ENCODE data around the gene LHX3.

Gene LHX3

DNA sequence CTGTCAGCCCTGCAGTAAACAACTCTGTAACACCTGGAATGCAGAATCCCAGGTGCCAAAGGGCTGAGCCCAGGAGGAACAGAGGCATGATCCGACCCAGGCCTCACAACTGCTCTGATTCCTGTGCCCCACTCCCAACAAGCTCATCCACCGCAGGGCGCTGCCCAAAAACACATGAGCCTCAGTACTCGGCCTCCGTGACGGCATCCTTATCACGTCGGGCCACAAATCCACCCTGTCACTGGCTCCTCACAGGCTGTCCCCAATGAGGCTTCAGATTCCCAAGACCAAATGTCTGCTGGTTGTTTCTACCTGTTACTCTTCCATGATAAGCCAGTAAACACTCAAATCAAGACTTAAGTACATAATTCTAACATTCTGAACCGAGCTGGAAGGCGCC, 25.4 kb upstream of the LHX3 start:
- no peak overlapping the region for H3K4me3 ChIP-seq (ENCODE audit: low read length)
- peaks cover 47% of the 10 kb centered on the region for H4K20me1 ChIP-seq (ENCODE audit: insufficient read depth, low read length)
- H3K9ac ChIP-seq (ENCODE audit: low read length): no peak overlapping the region
- no peaks in the 10 kb centered on the region for H3K36me3 ChIP-seq (replicated peaks; ENCODE audit: low read depth, low read length)
- peaks cover 86% of the 10 kb centered on the region for H3K79me2 ChIP-seq (ENCODE audit: low read length)
- no peaks in the 10 kb centered on the region for H3K27me3 ChIP-seq (ENCODE audit: low read depth, low read length)
- H2AFZ ChIP-seq (ENCODE audit: low read depth, low read length): no peak overlapping the region
- TF ChIP-seq, protein P1, sequence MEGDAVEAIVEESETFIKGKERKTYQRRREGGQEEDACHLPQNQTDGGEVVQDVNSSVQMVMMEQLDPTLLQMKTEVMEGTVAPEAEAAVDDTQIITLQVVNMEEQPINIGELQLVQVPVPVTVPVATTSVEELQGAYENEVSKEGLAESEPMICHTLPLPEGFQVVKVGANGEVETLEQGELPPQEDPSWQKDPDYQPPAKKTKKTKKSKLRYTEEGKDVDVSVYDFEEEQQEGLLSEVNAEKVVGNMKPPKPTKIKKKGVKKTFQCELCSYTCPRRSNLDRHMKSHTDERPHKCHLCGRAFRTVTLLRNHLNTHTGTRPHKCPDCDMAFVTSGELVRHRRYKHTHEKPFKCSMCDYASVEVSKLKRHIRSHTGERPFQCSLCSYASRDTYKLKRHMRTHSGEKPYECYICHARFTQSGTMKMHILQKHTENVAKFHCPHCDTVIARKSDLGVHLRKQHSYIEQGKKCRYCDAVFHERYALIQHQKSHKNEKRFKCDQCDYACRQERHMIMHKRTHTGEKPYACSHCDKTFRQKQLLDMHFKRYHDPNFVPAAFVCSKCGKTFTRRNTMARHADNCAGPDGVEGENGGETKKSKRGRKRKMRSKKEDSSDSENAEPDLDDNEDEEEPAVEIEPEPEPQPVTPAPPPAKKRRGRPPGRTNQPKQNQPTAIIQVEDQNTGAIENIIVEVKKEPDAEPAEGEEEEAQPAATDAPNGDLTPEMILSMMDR (IDR thresholded peaks at IDR 0.05; ENCODE audit: low read depth, low read length): no peak
- no peak for TF ChIP-seq EZH2phosphoT487 (IDR thresholded peaks at IDR 0.05; ENCODE audit: low read depth)
- no peak overlapping the region for H3K27ac ChIP-seq (ENCODE audit: low read length)
- H3K9me3 ChIP-seq (ENCODE audit: insufficient read depth, low read length): no peaks in the 10 kb centered on the region
- H3K4me2 ChIP-seq (ENCODE audit: low read length): no peak overlapping the region
- peaks cover 11% of the 10 kb centered on the region for H3K4me1 ChIP-seq (ENCODE audit: low read length)

DNA sequence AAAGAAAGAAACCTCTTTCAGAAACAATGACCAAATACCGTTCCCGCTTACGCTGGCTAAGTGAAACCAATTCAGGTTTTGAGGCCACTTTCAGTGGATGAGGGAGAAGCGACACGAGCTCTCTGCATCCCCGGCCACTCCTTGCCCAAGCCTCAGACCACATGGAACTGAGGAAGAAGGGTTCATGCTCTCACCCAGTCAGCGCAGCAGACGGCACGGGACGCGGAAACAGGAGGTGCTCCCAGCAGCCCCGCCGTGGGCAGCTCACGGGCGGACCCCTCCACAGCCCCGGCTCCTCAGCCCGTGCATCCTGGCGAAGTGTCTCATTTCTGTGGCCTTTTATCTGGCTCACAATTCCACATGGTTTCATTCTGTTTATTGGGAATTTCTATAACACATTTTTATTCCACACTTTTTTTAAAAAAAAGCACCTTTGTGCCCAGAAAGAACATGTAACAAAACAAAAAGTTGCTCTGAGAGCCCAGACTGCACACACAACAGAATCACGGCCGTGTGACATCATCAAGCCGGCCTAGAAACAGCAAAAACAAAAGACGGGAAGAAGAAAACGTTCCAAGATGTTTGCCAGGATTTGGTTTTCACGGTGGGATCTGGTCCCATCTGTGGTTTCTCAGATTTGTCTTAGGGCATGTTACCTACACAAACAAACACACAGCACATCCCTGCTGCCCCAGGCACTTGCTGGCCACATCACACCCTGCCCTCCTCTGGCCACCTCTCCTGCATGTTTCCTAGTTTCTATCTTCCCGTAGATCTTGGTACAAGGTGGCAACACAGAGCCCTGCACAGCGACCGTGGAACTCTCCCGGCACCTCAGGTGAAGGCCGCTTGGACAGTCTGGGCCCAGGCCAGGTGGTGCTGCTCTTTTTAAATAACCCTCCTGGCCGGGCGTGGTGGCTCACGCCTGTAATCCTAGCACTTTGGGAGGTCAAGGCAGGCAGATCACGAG, 24.5 kb upstream of the LHX3 start:
- H3K4me1 ChIP-seq (ENCODE audit: low read length): peaks cover 19% of the 10 kb centered on the region
- no peak overlapping the region for H3K4me3 ChIP-seq (ENCODE audit: low read length)
- H3K9me3 ChIP-seq (ENCODE audit: insufficient read depth, low read length): no peaks in the 10 kb centered on the region; the same call in 1 of the 2 replicates
- H3K36me3 ChIP-seq (replicated peaks; ENCODE audit: low read depth, low read length): peaks cover 8% of the 10 kb centered on the region
- no peak overlapping the region for H2AFZ ChIP-seq (ENCODE audit: low read depth, low read length)
- H3K9ac ChIP-seq (ENCODE audit: low read length): no peak overlapping the region
- H3K27ac ChIP-seq (ENCODE audit: low read length): no peak overlapping the region
- H3K4me2 ChIP-seq (ENCODE audit: low read length): no peak overlapping the region
- no peak for TF ChIP-seq EZH2phosphoT487 (IDR thresholded peaks at IDR 0.05; ENCODE audit: low read depth)
- TF ChIP-seq, protein P1 (IDR thresholded peaks at IDR 0.05; ENCODE audit: low read depth, low read length): no peak
- peaks cover 84% of the 10 kb centered on the region for H3K79me2 ChIP-seq (ENCODE audit: low read length)
- no peaks in the 10 kb centered on the region for H3K27me3 ChIP-seq (ENCODE audit: low read depth, low read length)
- peaks cover 43% of the 10 kb centered on the region for H4K20me1 ChIP-seq (ENCODE audit: insufficient read depth, low read length)

DNA sequence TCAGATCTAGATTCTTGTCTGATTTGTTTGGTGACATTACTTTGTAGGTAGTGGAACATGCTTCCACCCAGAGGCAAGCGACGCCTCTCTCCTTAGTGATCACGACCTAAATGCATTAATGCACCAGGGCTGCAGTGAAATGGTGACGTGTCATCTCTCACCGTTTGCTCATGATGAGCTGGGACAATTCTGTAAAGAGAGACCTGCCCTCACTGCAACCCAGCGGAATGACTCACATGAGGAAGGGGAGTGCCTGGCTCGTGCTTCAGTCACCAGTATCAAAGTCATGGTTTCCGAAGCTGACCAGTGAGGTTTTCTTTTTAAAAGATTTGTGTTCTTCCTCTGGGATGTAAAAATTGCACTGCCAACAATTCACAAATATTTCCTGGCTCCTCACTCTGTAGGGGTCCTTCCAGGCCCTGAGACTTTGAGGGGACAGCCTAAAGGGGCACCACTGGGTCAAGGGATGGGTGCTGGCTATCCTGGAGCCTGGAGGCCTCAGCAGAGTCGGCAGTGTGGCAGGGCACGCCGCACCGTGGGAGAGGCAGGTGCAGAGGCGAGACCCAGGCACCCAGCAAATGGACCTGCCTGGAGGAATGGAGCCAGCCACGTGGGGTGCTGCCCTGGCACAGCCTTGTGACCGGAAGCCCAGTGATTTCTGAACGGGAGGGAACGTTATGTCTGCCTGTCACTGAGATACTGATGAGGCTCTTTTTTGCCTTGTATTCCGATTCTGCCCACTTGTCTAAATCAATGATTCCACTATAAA, 23.4 kb upstream of the LHX3 start:
- Histone ChIP-seq H3K4me1 (ENCODE audit: low read length) (peaks cover 19% of the 10 kb centered on the region), H3K27ac (ENCODE audit: low read length) (no peak overlapping the region), H3K4me2 (ENCODE audit: low read length) (no peak overlapping the region), H2AFZ (ENCODE audit: low read depth, low read length) (no peak overlapping the region), H3K4me3 (ENCODE audit: low read length) (no peak overlapping the region), H3K36me3 (replicated peaks; ENCODE audit: low read depth, low read length) (peaks cover 18% of the 10 kb centered on the region), H3K9me3 (ENCODE audit: insufficient read depth, low read length) (no peaks in the 10 kb centered on the region; the same call in 1 of the 2 replicates), H3K9ac (ENCODE audit: low read length) (no peak overlapping the region), H3K27me3 (ENCODE audit: low read depth, low read length) (no peaks in the 10 kb centered on the region), H3K79me2 (ENCODE audit: low read length) (peaks cover 84% of the 10 kb centered on the region), H4K20me1 (ENCODE audit: insufficient read depth, low read length) (peaks cover 39% of the 10 kb centered on the region)
- TF ChIP-seq, protein P1 (IDR thresholded peaks at IDR 0.05; ENCODE audit: low read depth, low read length): no peak
- TF ChIP-seq EZH2phosphoT487 (IDR thresholded peaks at IDR 0.05; ENCODE audit: low read depth): no peak

Measured in OCI-LY3 (cell line).